ENCODE data around the gene PALMD. TPM values are rescaled to one million over a fixed set of nuclear protein-coding genes. Genes with fewer than 3 reads are reported as not detected.

PALMD gene
- total RNA-seq, 2 experiments from 2014 or later: not detected

- DNase-seq (no peak), ATAC-seq (no peak)
- H3K4me1 Mint-ChIP-seq: no peaks in the 10 kb centered on the region
- no peaks in the 10 kb centered on the region for H3K36me3 Mint-ChIP-seq
- H3K4me3 Mint-ChIP-seq: no peak overlapping the region
- H3K27ac Mint-ChIP-seq: no peak overlapping the region
- H3K27me3 Mint-ChIP-seq: no peaks in the 10 kb centered on the region
- H3K9me3 Mint-ChIP-seq (ENCODE audit: low read depth): no peaks in the 10 kb centered on the region
- CTCF ChIA-PET: no interaction called here
These were observed 31.2 kb upstream of the PALMD start for GRCh38 chr1:99614728-99615127.

GRCh38 chr1:99619583-99619982 is 26.3 kb upstream of the PALMD start:
- no peak for DNase-seq
- no peak overlapping the region for H3K27ac Mint-ChIP-seq
- no peaks in the 10 kb centered on the region for H3K27me3 Mint-ChIP-seq

GRCh38 chr1:99621340-99621901 is 24.5 kb upstream of the PALMD start:
- Mint-ChIP-seq H3K9me3 (ENCODE audit: low read depth) (no peaks in the 10 kb centered on the region), H3K4me3 (no peak overlapping the region), H3K27ac (no peak overlapping the region), H3K27me3 (no peaks in the 10 kb centered on the region), H3K4me1 (no peaks in the 10 kb centered on the region), H3K36me3 (no peaks in the 10 kb centered on the region)
- CTCF ChIA-PET: no interaction called here
- DNase-seq: no peak
- ATAC-seq: no peak

More at GRCh38 chr1:99619583-99619982, 26.3 kb upstream of the PALMD start:
- CTCF ChIA-PET: no interaction called here
- Mint-ChIP-seq H3K9me3 (ENCODE audit: low read depth) (no peaks in the 10 kb centered on the region), H3K36me3 (no peaks in the 10 kb centered on the region), H3K4me3 (no peak overlapping the region), H3K4me1 (no peaks in the 10 kb centered on the region)
- no peak for ATAC-seq

- H3K36me3 Mint-ChIP-seq: no peaks in the 10 kb centered on the region
- H3K4me1 Mint-ChIP-seq: no peaks in the 10 kb centered on the region
- H3K27me3 Mint-ChIP-seq: no peaks in the 10 kb centered on the region
- no peaks in the 10 kb centered on the region for H3K9me3 Mint-ChIP-seq (ENCODE audit: low read depth)
- ATAC-seq (no peak), DNase-seq (no peak)
- CTCF ChIA-PET: interaction anchor here (0.7 kb wide), 1 partner anchor 94 kb away, joined by 3 read pairs; no protein-coding TSS in a partner anchor
- H3K27ac Mint-ChIP-seq: no peak overlapping the region
- no peak overlapping the region for H3K4me3 Mint-ChIP-seq
These were observed 23.1 kb upstream of the PALMD start for GRCh38 chr1:99622702-99623347.

- Mint-ChIP-seq H3K36me3 (no peaks in the 10 kb centered on the region), H3K4me3 (no peak overlapping the region), H3K27me3 (no peaks in the 10 kb centered on the region), H3K9me3 (ENCODE audit: low read depth) (no peaks in the 10 kb centered on the region), H3K4me1 (no peaks in the 10 kb centered on the region), H3K27ac (no peak overlapping the region)
- ATAC-seq: no peak
- DNase-seq: no peak
- CTCF ChIA-PET: interaction anchor here (0.7 kb wide), 1 partner anchor 95 kb away, joined by 3 read pairs; no protein-coding TSS in a partner anchor
These were observed 22.4 kb upstream of the PALMD start for GRCh38 chr1:99623554-99623953.

- no peak overlapping the region for H3K27ac Mint-ChIP-seq
- no peaks in the 10 kb centered on the region for H3K9me3 Mint-ChIP-seq (ENCODE audit: low read depth)
- no peak for DNase-seq
- ATAC-seq: no peak
- H3K36me3 Mint-ChIP-seq: no peaks in the 10 kb centered on the region
- no peaks in the 10 kb centered on the region for H3K4me1 Mint-ChIP-seq
- peaks cover 2% of the 10 kb centered on the region for H3K27me3 Mint-ChIP-seq
- no peak overlapping the region for H3K4me3 Mint-ChIP-seq
- CTCF ChIA-PET: no interaction called here
These were observed 18.3 kb upstream of the PALMD start for GRCh38 chr1:99627615-99628014.

- no peaks in the 10 kb centered on the region for H3K9me3 Mint-ChIP-seq (ENCODE audit: low read depth)
- H3K27ac Mint-ChIP-seq: no peak overlapping the region
- no peak for DNase-seq
- no peak overlapping the region for H3K4me3 Mint-ChIP-seq
- CTCF ChIA-PET: no interaction called here
- no peaks in the 10 kb centered on the region for H3K4me1 Mint-ChIP-seq
- H3K27me3 Mint-ChIP-seq: peaks cover 2% of the 10 kb centered on the region
- no peaks in the 10 kb centered on the region for H3K36me3 Mint-ChIP-seq
- no peak for ATAC-seq
These were observed 16.7 kb upstream of the PALMD start for GRCh38 chr1:99629164-99629563.

GRCh38 chr1:99634971-99635624 is 10.8 kb upstream of the PALMD start:
- Mint-ChIP-seq H3K9me3 (ENCODE audit: low read depth) (no peaks in the 10 kb centered on the region), H3K27me3 (peaks cover 12% of the 10 kb centered on the region), H3K4me3 (no peak overlapping the region), H3K36me3 (no peaks in the 10 kb centered on the region), H3K4me1 (no peaks in the 10 kb centered on the region), H3K27ac (no peak overlapping the region)
- DNase-seq (no peak), ATAC-seq (no peak)
- CTCF ChIA-PET: interaction anchor here (1.6 kb wide), 1 partner anchor 10 kb away, joined by 4 read pairs; no protein-coding TSS in a partner anchor

GRCh38 chr1:99635664-99636063 is 10.2 kb upstream of the PALMD start:
- Mint-ChIP-seq H3K27ac (no peak overlapping the region), H3K36me3 (no peaks in the 10 kb centered on the region), H3K4me3 (no peak overlapping the region), H3K27me3 (peaks cover 12% of the 10 kb centered on the region), H3K4me1 (no peaks in the 10 kb centered on the region), H3K9me3 (ENCODE audit: low read depth) (no peaks in the 10 kb centered on the region)
- ATAC-seq (no peak), DNase-seq (no peak)
- CTCF ChIA-PET: interaction anchor here (1.6 kb wide), 1 partner anchor 9 kb away, joined by 4 read pairs; no protein-coding TSS in a partner anchor

GRCh38 chr1:99636647-99637175 is 9.2 kb upstream of the PALMD start:
- Mint-ChIP-seq H3K27ac (no peak overlapping the region), H3K4me1 (no peaks in the 10 kb centered on the region), H3K9me3 (ENCODE audit: low read depth) (no peaks in the 10 kb centered on the region), H3K4me3 (no peak overlapping the region), H3K27me3 (peaks cover 12% of the 10 kb centered on the region), H3K36me3 (no peaks in the 10 kb centered on the region)
- DNase-seq (no peak), ATAC-seq (no peak)
- CTCF ChIA-PET: no interaction called here

GRCh38 chr1:99638853-99639252 is 7.1 kb upstream of the PALMD start:
- ATAC-seq: no peak
- H3K9me3 Mint-ChIP-seq (ENCODE audit: low read depth): no peaks in the 10 kb centered on the region
- CTCF ChIA-PET: no interaction called here
- no peaks in the 10 kb centered on the region for H3K4me1 Mint-ChIP-seq
- H3K27me3 Mint-ChIP-seq: peaks cover 10% of the 10 kb centered on the region
- no peak overlapping the region for H3K27ac Mint-ChIP-seq
- no peaks in the 10 kb centered on the region for H3K36me3 Mint-ChIP-seq
- DNase-seq: no peak
- no peak overlapping the region for H3K4me3 Mint-ChIP-seq

- H3K36me3 Mint-ChIP-seq: no peaks in the 10 kb centered on the region
- peaks cover 7% of the 10 kb centered on the region for H3K27me3 Mint-ChIP-seq
- H3K4me3 Mint-ChIP-seq: no peak overlapping the region
- no peaks in the 10 kb centered on the region for H3K4me1 Mint-ChIP-seq
- DNase-seq (no peak), ATAC-seq (no peak)
- no peak overlapping the region for H3K27ac Mint-ChIP-seq
- no peaks in the 10 kb centered on the region for H3K9me3 Mint-ChIP-seq (ENCODE audit: low read depth)
- CTCF ChIA-PET: no interaction called here
These were observed 6.5 kb upstream of the PALMD start for GRCh38 chr1:99639408-99639807.

GRCh38 chr1:99639945-99640344 is 6.0 kb upstream of the PALMD start:
- Mint-ChIP-seq H3K9me3 (ENCODE audit: low read depth) (no peaks in the 10 kb centered on the region), H3K27ac (no peak overlapping the region), H3K4me1 (no peaks in the 10 kb centered on the region), H3K4me3 (no peak overlapping the region), H3K27me3 (peaks cover 6% of the 10 kb centered on the region), H3K36me3 (no peaks in the 10 kb centered on the region)
- DNase-seq: no peak
- ATAC-seq: no peak
- CTCF ChIA-PET: no interaction called here

- peaks cover 11% of the 10 kb centered on the region for H3K27me3 Mint-ChIP-seq
- CTCF ChIA-PET: no interaction called here
- H3K36me3 Mint-ChIP-seq: no peaks in the 10 kb centered on the region
- ATAC-seq (no peak), DNase-seq (no peak)
- no peak overlapping the region for H3K4me3 Mint-ChIP-seq
- H3K27ac Mint-ChIP-seq: no peak overlapping the region
- H3K4me1 Mint-ChIP-seq: no peaks in the 10 kb centered on the region
- H3K9me3 Mint-ChIP-seq (ENCODE audit: low read depth): no peaks in the 10 kb centered on the region
These were observed 5.2 kb upstream of the PALMD start for GRCh38 chr1:99640672-99641071.

Measured in activated CD8-positive, alpha-beta memory T cell treated with anti-CD3 and anti-CD28 coated beads, Interleukin-2, amount 10 ng/mL, durations not matched to agents 7 days and 5 days (primary cell).